ENCODE results near the gene PSMA6.

Gene PSMA6

DNA sequence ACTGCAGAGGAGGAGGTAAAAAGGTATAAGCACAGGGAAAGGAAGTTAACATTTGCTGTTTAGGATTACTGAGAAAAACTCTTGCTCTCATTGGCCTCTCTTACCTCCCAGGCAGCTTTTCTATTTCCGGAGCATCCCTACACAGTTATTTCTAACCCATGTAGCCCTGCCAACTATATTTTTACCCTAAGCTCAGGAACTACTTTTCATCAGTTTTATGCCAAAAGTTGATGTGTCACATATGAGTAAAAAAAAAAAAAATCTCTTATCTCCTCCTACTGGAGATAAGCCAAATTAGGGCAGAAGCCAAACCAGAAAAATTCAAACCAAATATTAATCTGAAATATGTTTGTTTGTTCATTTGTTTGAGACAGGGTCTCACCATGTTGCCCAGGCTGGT is 34.4 kb upstream of the PSMA6 start:
- Histone ChIP-seq H3K79me2 (ENCODE audit: insufficient read depth, low read depth) (no peaks in the 10 kb centered on the region), H3K36me3 (ENCODE audit: insufficient read depth) (no peaks in the 10 kb centered on the region), H3K4me1 (ENCODE audit: low read depth, poor library complexity, severe bottlenecking) (no peaks in the 10 kb centered on the region), H3K4me2 (no peak overlapping the region), H3K27ac (no peak overlapping the region), H3K4me3 (IDR thresholded peaks at IDR 0.05; ENCODE audit: insufficient read depth, low read depth, low read length) (no peak overlapping the region), H4K20me1 (ENCODE audit: insufficient read depth) (no peaks in the 10 kb centered on the region), H3K9ac (no peak overlapping the region), H3K27me3 (ENCODE audit: insufficient read depth, low read depth) (no peaks in the 10 kb centered on the region), H2AFZ (ENCODE audit: low read depth) (no peak overlapping the region)
- TF ChIP-seq, protein P1, sequence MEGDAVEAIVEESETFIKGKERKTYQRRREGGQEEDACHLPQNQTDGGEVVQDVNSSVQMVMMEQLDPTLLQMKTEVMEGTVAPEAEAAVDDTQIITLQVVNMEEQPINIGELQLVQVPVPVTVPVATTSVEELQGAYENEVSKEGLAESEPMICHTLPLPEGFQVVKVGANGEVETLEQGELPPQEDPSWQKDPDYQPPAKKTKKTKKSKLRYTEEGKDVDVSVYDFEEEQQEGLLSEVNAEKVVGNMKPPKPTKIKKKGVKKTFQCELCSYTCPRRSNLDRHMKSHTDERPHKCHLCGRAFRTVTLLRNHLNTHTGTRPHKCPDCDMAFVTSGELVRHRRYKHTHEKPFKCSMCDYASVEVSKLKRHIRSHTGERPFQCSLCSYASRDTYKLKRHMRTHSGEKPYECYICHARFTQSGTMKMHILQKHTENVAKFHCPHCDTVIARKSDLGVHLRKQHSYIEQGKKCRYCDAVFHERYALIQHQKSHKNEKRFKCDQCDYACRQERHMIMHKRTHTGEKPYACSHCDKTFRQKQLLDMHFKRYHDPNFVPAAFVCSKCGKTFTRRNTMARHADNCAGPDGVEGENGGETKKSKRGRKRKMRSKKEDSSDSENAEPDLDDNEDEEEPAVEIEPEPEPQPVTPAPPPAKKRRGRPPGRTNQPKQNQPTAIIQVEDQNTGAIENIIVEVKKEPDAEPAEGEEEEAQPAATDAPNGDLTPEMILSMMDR (conservative IDR thresholded peaks at IDR 0.05; ENCODE audit: low read depth, low read length), result no peak

DNA sequence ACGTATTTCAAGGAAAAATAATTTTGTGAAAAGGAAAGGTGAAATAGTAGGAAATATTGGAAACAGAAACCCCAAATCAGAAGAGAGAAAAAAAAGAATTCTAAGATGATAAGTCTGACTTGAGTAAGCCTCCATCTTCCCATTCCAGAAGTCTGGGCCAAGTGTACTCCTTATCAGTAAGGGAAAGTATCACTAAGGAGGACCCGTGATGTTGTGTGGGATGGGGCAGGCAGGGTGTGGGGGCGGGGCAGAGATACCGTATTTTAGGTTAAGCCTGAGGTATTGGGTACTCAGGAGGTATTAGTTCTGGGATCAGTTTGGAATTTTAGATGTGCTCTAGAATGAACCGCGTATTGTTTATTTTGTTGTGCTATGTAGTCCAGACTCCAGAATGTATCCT is 33.8 kb upstream of the PSMA6 start:
- H3K4me1 ChIP-seq (ENCODE audit: low read depth, poor library complexity, severe bottlenecking), result no peaks in the 10 kb centered on the region

DNA sequence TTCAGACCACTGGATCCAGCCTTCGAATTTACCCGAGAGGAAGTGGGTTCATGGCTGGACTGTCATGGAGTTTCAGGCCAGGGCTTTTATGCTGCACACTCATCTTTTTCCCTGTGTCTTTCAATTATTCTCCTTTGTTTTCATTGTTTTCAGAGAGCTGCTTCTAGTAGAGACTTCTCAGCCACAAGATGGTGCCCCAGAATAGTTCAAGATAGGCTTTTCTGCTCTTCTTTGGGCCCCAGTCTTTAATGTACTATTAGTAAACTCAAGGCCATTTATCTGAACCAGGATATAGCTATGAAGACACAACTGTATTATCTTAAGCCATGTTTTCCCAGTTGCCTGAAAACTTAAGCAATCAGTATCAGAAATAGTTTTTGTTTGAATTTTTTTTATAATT is 30.4 kb upstream of the PSMA6 start:
- no peak overlapping the region for H3K4me2 ChIP-seq
- TF ChIP-seq, protein P1 (conservative IDR thresholded peaks at IDR 0.05; ENCODE audit: low read depth, low read length), result no peak
- no peaks in the 10 kb centered on the region for H4K20me1 ChIP-seq (ENCODE audit: insufficient read depth)
- H3K9ac ChIP-seq, result no peak overlapping the region
- no peaks in the 10 kb centered on the region for H3K36me3 ChIP-seq (ENCODE audit: insufficient read depth)
- H3K27ac ChIP-seq, result no peak overlapping the region
- no peaks in the 10 kb centered on the region for H3K27me3 ChIP-seq (ENCODE audit: insufficient read depth, low read depth)
- H2AFZ ChIP-seq (ENCODE audit: low read depth), result no peak overlapping the region
- no peaks in the 10 kb centered on the region for H3K79me2 ChIP-seq (ENCODE audit: insufficient read depth, low read depth)
- no peak overlapping the region for H3K4me3 ChIP-seq (IDR thresholded peaks at IDR 0.05; ENCODE audit: insufficient read depth, low read depth, low read length)
- no peaks in the 10 kb centered on the region for H3K4me1 ChIP-seq (ENCODE audit: low read depth, poor library complexity, severe bottlenecking)

More for the DNA sequence above, 33.8 kb upstream of the PSMA6 start:
- Histone ChIP-seq H3K9ac (no peak overlapping the region), H3K27me3 (ENCODE audit: insufficient read depth, low read depth) (no peaks in the 10 kb centered on the region), H3K4me2 (no peak overlapping the region), H3K4me3 (IDR thresholded peaks at IDR 0.05; ENCODE audit: insufficient read depth, low read depth, low read length) (no peak overlapping the region), H3K79me2 (ENCODE audit: insufficient read depth, low read depth) (no peaks in the 10 kb centered on the region), H2AFZ (ENCODE audit: low read depth) (no peak overlapping the region), H3K36me3 (ENCODE audit: insufficient read depth) (no peaks in the 10 kb centered on the region), H4K20me1 (ENCODE audit: insufficient read depth) (no peaks in the 10 kb centered on the region), H3K27ac (no peak overlapping the region)
- TF ChIP-seq, protein P1 (conservative IDR thresholded peaks at IDR 0.05; ENCODE audit: low read depth, low read length), result no peak

DNA sequence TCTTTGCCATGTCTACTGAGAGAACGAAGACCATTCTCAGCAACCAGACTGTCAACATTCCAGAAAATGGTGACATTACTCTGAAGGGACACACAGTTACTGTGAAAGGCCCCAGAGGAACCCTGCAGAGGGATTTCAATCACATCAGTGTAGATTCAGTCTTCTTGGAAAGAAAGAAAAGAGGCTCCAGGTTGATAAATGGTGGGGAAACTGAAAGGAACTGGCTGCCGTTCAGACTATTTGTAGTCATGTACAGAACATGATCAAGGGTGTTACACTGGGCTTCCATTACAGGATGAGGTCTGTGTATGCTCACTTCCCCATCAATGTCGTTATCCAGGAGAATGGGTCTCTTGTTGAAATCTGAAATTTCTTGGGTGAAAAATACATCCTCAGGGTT is 29.7 kb upstream of the PSMA6 start:
- Histone ChIP-seq H3K4me2 (no peak overlapping the region), H4K20me1 (ENCODE audit: insufficient read depth) (no peaks in the 10 kb centered on the region), H3K27me3 (ENCODE audit: insufficient read depth, low read depth) (no peaks in the 10 kb centered on the region), H3K4me1 (ENCODE audit: low read depth, poor library complexity, severe bottlenecking) (no peaks in the 10 kb centered on the region), H3K27ac (no peak overlapping the region), H2AFZ (ENCODE audit: low read depth) (no peak overlapping the region), H3K9ac (no peak overlapping the region), H3K79me2 (ENCODE audit: insufficient read depth, low read depth) (no peaks in the 10 kb centered on the region), H3K36me3 (ENCODE audit: insufficient read depth) (no peaks in the 10 kb centered on the region), H3K4me3 (IDR thresholded peaks at IDR 0.05; ENCODE audit: insufficient read depth, low read depth, low read length) (no peak overlapping the region)
- TF ChIP-seq, protein P1 (conservative IDR thresholded peaks at IDR 0.05; ENCODE audit: low read depth, low read length), result no peak
